ENCODE results near the gene COX7A2L. TPM values are rescaled to one million over a fixed set of nuclear protein-coding genes. Genes with fewer than 3 reads are reported as not detected.

The COX7A2L gene
- total and polyA plus RNA-seq, 10 of the 15 experiments (the other 5 are each of a cell fraction or from before 2014, with no cell fraction given) = 134 to 532 (median 222) TPM

- H3K9ac ChIP-seq (ENCODE audit: control insufficient read depth, insufficient read depth, low read length) = no peak overlapping the region
- CTCF ChIA-PET = interaction anchor here (3.2 to 4.9 kb wide), 2 partner anchors 231 to 458 kb away, joined by 16 to 89 read pairs; no protein-coding TSS in a partner anchor
- DNase-seq (ENCODE audit: low read depth, low spot score) (no peak), FAIRE-seq (no peak), ATAC-seq (peak; percentile 42)
- no peak overlapping the region for H3K4me3 ChIP-seq
- H2AFZ ChIP-seq (ENCODE audit: control insufficient read depth, low read depth, low read length) = no peak overlapping the region
- POLR2A ChIA-PET = no interaction called here
- intact Hi-C loops (cut with micrococcal nuclease; ENCODE audit: unreplicated experiment) = loop anchor here (10.0 kb wide), 1 partner anchor 482 kb away; no protein-coding TSS in a partner anchor
- SMC1A ChIA-PET (ENCODE audit: uncharacterized antibody, unreplicated experiment) = interaction anchor here (1.5 to 5.6 kb wide), 3 partner anchors 156 to 240 kb away, joined by 3 to 48 read pairs (median 19); no protein-coding TSS in a partner anchor
- H3K27me3 ChIP-seq (replicated peaks in 1 of 2; ENCODE audit: control insufficient read depth in 2 of 2, insufficient read depth in 2 of 2, low read length in 1 of 2) = no peaks in the 10 kb centered on the region
- no peaks in the 10 kb centered on the region for H4K20me1 ChIP-seq (ENCODE audit: control insufficient read depth, insufficient read depth)
- no peaks in the 10 kb centered on the region for H3K4me1 ChIP-seq (ENCODE audit: control insufficient read depth, insufficient read depth, low read length)
- in situ Hi-C loops (cut with MboI) = loop anchor here (5.0 kb wide), 1 partner anchor 230 kb away; no protein-coding TSS in a partner anchor
- peaks cover 4 to 12% of the 10 kb centered on the region in 2 experiments for H3K36me3 ChIP-seq (ENCODE audit: control insufficient read depth in 2 of 2, insufficient read depth in 2 of 2, low read length in 1 of 2)
- no TSS peak for BruUV-seq (replicated peaks)
- H3K79me2 ChIP-seq (ENCODE audit: control insufficient read depth, insufficient read depth, low read length) = no peaks in the 10 kb centered on the region
- no peak overlapping the region; the same call in 1 of the 2 replicates for H3K27ac ChIP-seq (ENCODE audit: control insufficient read depth, insufficient read depth)
- no peak overlapping the region for H3K4me2 ChIP-seq (ENCODE audit: control insufficient read depth, insufficient read depth)
- H3K9me3 ChIP-seq (replicated peaks; ENCODE audit: control insufficient read depth, insufficient read depth, low read length) = no peaks in the 10 kb centered on the region
- RAD21 ChIA-PET (ENCODE audit: unreplicated experiment) = interaction anchor here (1.3 to 2.0 kb wide), 2 partner anchors 229 to 231 kb away, joined by 4 to 6 read pairs; no protein-coding TSS in a partner anchor
- 42% methylated on average over 4 of the region's 4 CpGs for WGBS (ENCODE audit: insufficient coverage, insufficient replicate concordance, low lambda C conversion rate, missing lambda C conversion rate)
- TF ChIP-seq PKNOX1 (IDR thresholded peaks at IDR 0.05) (0 out of 2 replicates have a peak, but pooled peaks have one; percentile 13), NR2F1 (conservative IDR thresholded peaks at IDR 0.05) (no peak), GATAD2B (conservative IDR thresholded peaks at IDR 0.05; ENCODE audit: low read depth) (no peak), ZNF384 (IDR thresholded peaks at IDR 0.05; ENCODE audit: borderline replicate concordance, low read depth, low read length) (no peak), REST (IDR thresholded peaks at IDR 0.05; ENCODE audit: low read depth, low read length) (no peak), IRF4 (IDR thresholded peaks at IDR 0.05; ENCODE audit: low read depth, low read length) (0 out of 2 replicates have a peak, but pooled peaks have one; percentile 25), SIN3A (IDR thresholded peaks at IDR 0.05; ENCODE audit: low read depth, low read length) (no peak), YBX1 (IDR thresholded peaks at IDR 0.05) (no peak), CREB1 (IDR thresholded peaks at IDR 0.05; ENCODE audit: low read depth) (no peak), POLR2AphosphoS2 (IDR thresholded peaks at IDR 0.05; ENCODE audit: low read depth, low read length) (no peak), STAT1 (conservative IDR thresholded peaks at IDR 0.05) (no peak), SKIL (IDR thresholded peaks at IDR 0.05; ENCODE audit: low read depth, poor library complexity, severe bottlenecking) (no peak), EGR1 (IDR thresholded peaks at IDR 0.05; ENCODE audit: borderline replicate concordance in 1 of 2, low read depth in 2 of 2, low read length in 2 of 2) (no peak), ZZZ3 (IDR thresholded peaks at IDR 0.05; ENCODE audit: control insufficient read depth, insufficient read length, low read depth) (no peak), USF2 (IDR thresholded peaks at IDR 0.05; ENCODE audit: borderline replicate concordance, low read depth, low read length) (no peak)
These were observed 33.9 kb downstream of the COX7A2L start for GRCh38 chr2:42327125-42327524.

Measured in GM12878 (cell line).